ENCODE results near the gene BEGAIN. TPM values are rescaled to one million over a fixed set of nuclear protein-coding genes. Genes with fewer than 3 reads are reported as not detected.

Gene BEGAIN
- total and polyA plus RNA-seq, 2 donors from 2014 or later = 0.52 to 1.4 TPM

- Histone ChIP-seq H3K4me3 (ENCODE audit: low read length in 3 of 3) (peak overlapping the region in 1 of 3 donors; percentile 17), H3K27me3 (ENCODE audit: control insufficient read depth, insufficient read depth, low read length) (peaks cover 5% of the 10 kb centered on the region)
- intact Hi-C loops (cut with DNase I) = no loop called here
These were observed 20.6 kb downstream of the BEGAIN start for GRCh38 chr14:100566586-100566985.

GRCh38 chr14:100566119-100566518 lies 21.1 kb downstream of the BEGAIN start:
- no peak overlapping the region for H3K9ac ChIP-seq (ENCODE audit: low read length in 3 of 3)
- no peak overlapping the region for H3K4me3 ChIP-seq (ENCODE audit: low read length in 3 of 3)
- H3K4me1 ChIP-seq (ENCODE audit: control insufficient read depth in 2 of 3, insufficient read depth in 2 of 3, low read depth in 1 of 3, low read length in 3 of 3) = peaks cover 0 to 4% (median 0%) of the 10 kb centered on the region in 3 donors
- DNase-seq (no peak), FAIRE-seq (no peak)
- TF ChIP-seq CTCF (IDR thresholded peaks at IDR 0.05; ENCODE audit: borderline replicate concordance, extremely low read depth, insufficient read depth) = no peak
- intact Hi-C loops (cut with DNase I) = no loop called here
- H3K36me3 ChIP-seq (ENCODE audit: control insufficient read depth in 2 of 3, insufficient read depth in 3 of 3, low read length in 3 of 3) = no peaks in the 10 kb centered on the region
- H3K27me3 ChIP-seq (ENCODE audit: control insufficient read depth, insufficient read depth, low read length) = peaks cover 5% of the 10 kb centered on the region
- no peaks in the 10 kb centered on the region for H3K9me3 ChIP-seq (ENCODE audit: control insufficient read depth in 2 of 3, insufficient read depth in 1 of 3, low read length in 3 of 3)
- no peak overlapping the region for H3K27ac ChIP-seq (ENCODE audit: low read depth in 2 of 2, low read length in 2 of 2)

More at GRCh38 chr14:100566586-100566985, 20.6 kb downstream of the BEGAIN start:
- H3K36me3 ChIP-seq (ENCODE audit: control insufficient read depth in 2 of 3, insufficient read depth in 3 of 3, low read length in 3 of 3) = no peaks in the 10 kb centered on the region
- peaks cover 0 to 4% (median 0%) of the 10 kb centered on the region in 3 donors for H3K4me1 ChIP-seq (ENCODE audit: control insufficient read depth in 2 of 3, insufficient read depth in 2 of 3, low read depth in 1 of 3, low read length in 3 of 3)
- FAIRE-seq = no peak
- no peak for TF ChIP-seq CTCF (IDR thresholded peaks at IDR 0.05; ENCODE audit: borderline replicate concordance, extremely low read depth, insufficient read depth)
- no peak overlapping the region for H3K9ac ChIP-seq (ENCODE audit: low read length in 3 of 3)
- H3K9me3 ChIP-seq (ENCODE audit: control insufficient read depth in 2 of 3, insufficient read depth in 1 of 3, low read length in 3 of 3) = no peaks in the 10 kb centered on the region
- DNase-seq = no peak
- H3K27ac ChIP-seq (ENCODE audit: low read depth in 2 of 2, low read length in 2 of 2) = no peak overlapping the region

- no peak for TF ChIP-seq CTCF (IDR thresholded peaks at IDR 0.05; ENCODE audit: borderline replicate concordance, extremely low read depth, insufficient read depth)
- H3K4me3 ChIP-seq (ENCODE audit: low read length in 3 of 3) = no peak overlapping the region
- peaks cover 0 to 4% (median 0%) of the 10 kb centered on the region in 3 donors for H3K4me1 ChIP-seq (ENCODE audit: control insufficient read depth in 2 of 3, insufficient read depth in 2 of 3, low read depth in 1 of 3, low read length in 3 of 3)
- no peaks in the 10 kb centered on the region for H3K36me3 ChIP-seq (ENCODE audit: control insufficient read depth in 2 of 3, insufficient read depth in 3 of 3, low read length in 3 of 3)
- DNase-seq = no peak
- H3K9me3 ChIP-seq (ENCODE audit: control insufficient read depth in 2 of 3, insufficient read depth in 1 of 3, low read length in 3 of 3) = no peaks in the 10 kb centered on the region
- intact Hi-C loops (cut with DNase I) = no loop called here
- FAIRE-seq = no peak
- no peak overlapping the region for H3K9ac ChIP-seq (ENCODE audit: low read length in 3 of 3)
- H3K27ac ChIP-seq (ENCODE audit: low read depth in 2 of 2, low read length in 2 of 2) = no peak overlapping the region
- H3K27me3 ChIP-seq (ENCODE audit: control insufficient read depth, insufficient read depth, low read length) = peaks cover 5% of the 10 kb centered on the region
These were observed 21.6 kb downstream of the BEGAIN start for GRCh38 chr14:100565650-100566049.

- FAIRE-seq (no peak), DNase-seq (no peak)
- Histone ChIP-seq H3K4me1 (ENCODE audit: control insufficient read depth in 2 of 3, insufficient read depth in 2 of 3, low read depth in 1 of 3, low read length in 3 of 3) (peaks cover 0 to 4% (median 0%) of the 10 kb centered on the region in 3 donors), H3K9ac (ENCODE audit: low read length in 3 of 3) (no peak overlapping the region), H3K9me3 (ENCODE audit: control insufficient read depth in 2 of 3, insufficient read depth in 1 of 3, low read length in 3 of 3) (no peaks in the 10 kb centered on the region), H3K4me3 (ENCODE audit: low read length in 3 of 3) (no peak overlapping the region), H3K27me3 (ENCODE audit: control insufficient read depth, insufficient read depth, low read length) (peaks cover 3% of the 10 kb centered on the region), H3K27ac (ENCODE audit: low read depth in 2 of 2, low read length in 2 of 2) (no peak overlapping the region), H3K36me3 (ENCODE audit: control insufficient read depth in 2 of 3, insufficient read depth in 3 of 3, low read length in 3 of 3) (no peaks in the 10 kb centered on the region)
- intact Hi-C loops (cut with DNase I) = no loop called here
- TF ChIP-seq CTCF (IDR thresholded peaks at IDR 0.05; ENCODE audit: borderline replicate concordance, extremely low read depth, insufficient read depth) = no peak
These were observed 22.7 kb downstream of the BEGAIN start for GRCh38 chr14:100564512-100564911.

Measured in kidney (tissue), 14 donors.